MM.1S (cell line): ENCODE measurements around the gene CNN3.

Source experiments
- DNase-seq: peaks from one replicate; pipeline ENCODE4 v3.0.0-alpha.2; 2015
- H2AFZ ChIP-seq: fragments of 300-600 bp; sonication (generic); 2 replicates; pipeline ENCODE4 v1.6.0; 2016; ENCODE audit warnings: antibody characterized with exemption, low read length
- H3F3A ChIP-seq: fragments of 300-600 bp; sonication (generic); 2 replicates; pipeline ENCODE4 v1.6.1; 2016; ENCODE audit warnings: mild to moderate bottlenecking, antibody characterized with exemption, low read length, moderate library complexity, mixed read lengths; ENCODE audit not compliant: insufficient read depth
- H3K27ac ChIP-seq: fragments of 300-600 bp; sonication (generic); 2 replicates; pipeline ENCODE4 v1.5.1; 2016; ENCODE audit warnings: mild to moderate bottlenecking, low read length
- H3K27me3 ChIP-seq: fragments of 300-600 bp; sonication (generic); replicated peaks from 2 replicates; pipeline ENCODE4 v1.6.0; 2016; ENCODE audit warnings: low read length; ENCODE audit not compliant: insufficient read depth
- H3K36me3 ChIP-seq: fragments of 300-600 bp; sonication (generic); replicated peaks from 2 replicates; pipeline ENCODE4 v1.6.1; 2016; ENCODE audit warnings: mild to moderate bottlenecking, low read length, mixed read lengths; ENCODE audit not compliant: insufficient read depth
- H3K4me1 ChIP-seq: fragments of 300-600 bp; sonication (generic); 2 replicates; pipeline ENCODE4 v1.6.1; 2016; ENCODE audit warnings: low read length, mixed read lengths
- H3K4me2 ChIP-seq: fragments of 300-600 bp; sonication (generic); 2 replicates; pipeline ENCODE4 v1.6.0; 2016; ENCODE audit warnings: low read depth, low read length
- H3K4me3 ChIP-seq: fragments of 300-600 bp; sonication (generic); 2 replicates; pipeline ENCODE4 v1.5.1; 2016; ENCODE audit warnings: low read length, mixed read lengths
- H3K79me2 ChIP-seq: fragments of 300-600 bp; sonication (generic); 2 replicates; pipeline ENCODE4 v1.6.1; 2016; ENCODE audit warnings: mixed run types, low read length, mixed read lengths
- H3K9ac ChIP-seq: fragments of 300-600 bp; sonication (generic); 2 replicates; pipeline ENCODE4 v1.6.1; 2016; ENCODE audit warnings: low read length, mixed read lengths
- H3K9me2 ChIP-seq: fragments of 300-600 bp; sonication (generic); replicated peaks from 2 replicates; pipeline ENCODE4 v1.6.1; 2016; ENCODE audit warnings: mild to moderate bottlenecking, low read length, mixed read lengths; ENCODE audit not compliant: insufficient read depth
- H3K9me3 ChIP-seq: fragments of 300-600 bp; sonication (generic); replicated peaks from 2 replicates; pipeline ENCODE4 v1.6.1; 2016; ENCODE audit warnings: mild to moderate bottlenecking, low read length, mixed read lengths; ENCODE audit not compliant: insufficient read depth
- H4K20me1 ChIP-seq: fragments of 300-600 bp; sonication (generic); 2 replicates; pipeline ENCODE4 v1.6.1; 2016; ENCODE audit warnings: mild to moderate bottlenecking, low read length, moderate library complexity, mixed read lengths; ENCODE audit not compliant: insufficient read depth
- CTCF ChIP-seq: fragments of 300-600 bp; sonication (generic); IDR thresholded peaks from 2 replicates; pipeline ENCODE4 v1.5.1; 2016; ENCODE audit warnings: antibody characterized with exemption, low read length, mixed read lengths
- EZH2 ChIP-seq: fragments of 300-600 bp; sonication (generic); optimal IDR thresholded peaks from 2 replicates; pipeline ENCODE3; 2017; ENCODE audit warnings: low read depth, mild to moderate bottlenecking, antibody characterized with exemption, low read length, mixed read lengths
- EZH2phosphoT487 ChIP-seq: fragments of 300-600 bp; sonication (generic); IDR thresholded peaks from 2 replicates; pipeline ENCODE4 v1.6.1; 2018; ENCODE audit warnings: antibody characterized with exemption, low read length

The CNN3 gene

GRCh38 chr1:94903280-94904009 lies 23.5 kb downstream of the CNN3 start:
- no peak for DNase-seq
- H3K79me2 ChIP-seq, result no peaks in the 10 kb centered on the region
- TF ChIP-seq EZH2phosphoT487 (no peak), CTCF (no peak), EZH2 (no peak)
- no peaks in the 10 kb centered on the region for H3K9me2 ChIP-seq
- H3K9ac ChIP-seq, result no peak overlapping the region
- H3K27me3 ChIP-seq, result no peaks in the 10 kb centered on the region
- no peak overlapping the region for H3K4me3 ChIP-seq
- no peak overlapping the region for H2AFZ ChIP-seq
- no peaks in the 10 kb centered on the region for H3K4me1 ChIP-seq
- H3F3A ChIP-seq, result no peaks in the 10 kb centered on the region
- no peaks in the 10 kb centered on the region for H3K36me3 ChIP-seq
- H3K4me2 ChIP-seq, result no peak overlapping the region
- no peaks in the 10 kb centered on the region for H3K9me3 ChIP-seq
- no peaks in the 10 kb centered on the region for H4K20me1 ChIP-seq
- no peak overlapping the region for H3K27ac ChIP-seq

GRCh38 chr1:94901841-94902240 lies 25.1 kb downstream of the CNN3 start:
- H3K9ac ChIP-seq, result no peak overlapping the region
- no peaks in the 10 kb centered on the region for H3K36me3 ChIP-seq
- H2AFZ ChIP-seq, result no peak overlapping the region
- no peaks in the 10 kb centered on the region for H3F3A ChIP-seq
- H4K20me1 ChIP-seq, result no peaks in the 10 kb centered on the region
- DNase-seq, result no peak
- H3K4me2 ChIP-seq, result no peak overlapping the region
- no peak for TF ChIP-seq EZH2phosphoT487
- TF ChIP-seq EZH2, result no peak
- TF ChIP-seq CTCF, result no peak
- H3K9me2 ChIP-seq, result no peaks in the 10 kb centered on the region
- no peaks in the 10 kb centered on the region for H3K79me2 ChIP-seq
- no peak overlapping the region for H3K4me3 ChIP-seq
- no peaks in the 10 kb centered on the region for H3K9me3 ChIP-seq
- H3K27me3 ChIP-seq, result no peaks in the 10 kb centered on the region
- no peaks in the 10 kb centered on the region for H3K4me1 ChIP-seq
- H3K27ac ChIP-seq, result no peak overlapping the region

GRCh38 chr1:94899756-94900155 lies 27.2 kb downstream of the CNN3 start:
- TF ChIP-seq CTCF (no peak), EZH2phosphoT487 (no peak), EZH2 (no peak)
- Histone ChIP-seq H3F3A (no peaks in the 10 kb centered on the region), H3K79me2 (no peaks in the 10 kb centered on the region), H3K27ac (no peak overlapping the region), H3K4me2 (no peak overlapping the region), H3K36me3 (no peaks in the 10 kb centered on the region), H3K4me3 (no peak overlapping the region), H3K9me2 (no peaks in the 10 kb centered on the region), H3K4me1 (no peaks in the 10 kb centered on the region), H3K9me3 (no peaks in the 10 kb centered on the region), H2AFZ (no peak overlapping the region), H3K27me3 (no peaks in the 10 kb centered on the region), H3K9ac (no peak overlapping the region), H4K20me1 (no peaks in the 10 kb centered on the region)
- no peak for DNase-seq
